Lower leg skin (tissue), 3 donors: ENCODE data around the gene LDB2.

Source experiments
- POLR2A ChIP-seq, 2 donors: fragments of 450-650 bp; IDR thresholded peaks; one replicate each; pipeline ENCODE4 v1.6.1; 2016 to 2017; ENCODE audit warnings: antibody characterized with exemption in 2 of 2, mild to moderate bottlenecking in 1 of 2, moderate library complexity in 1 of 2
- TF ChIP-seq, protein P1 (sequence below), 3 donors: fragments of 450-650 bp; IDR thresholded peaks; one replicate each; pipeline ENCODE4 v1.5.1; 2016; ENCODE audit warnings: antibody characterized with exemption in 3 of 3, mild to moderate bottlenecking in 3 of 3, moderate library complexity in 2 of 3

DNA sequence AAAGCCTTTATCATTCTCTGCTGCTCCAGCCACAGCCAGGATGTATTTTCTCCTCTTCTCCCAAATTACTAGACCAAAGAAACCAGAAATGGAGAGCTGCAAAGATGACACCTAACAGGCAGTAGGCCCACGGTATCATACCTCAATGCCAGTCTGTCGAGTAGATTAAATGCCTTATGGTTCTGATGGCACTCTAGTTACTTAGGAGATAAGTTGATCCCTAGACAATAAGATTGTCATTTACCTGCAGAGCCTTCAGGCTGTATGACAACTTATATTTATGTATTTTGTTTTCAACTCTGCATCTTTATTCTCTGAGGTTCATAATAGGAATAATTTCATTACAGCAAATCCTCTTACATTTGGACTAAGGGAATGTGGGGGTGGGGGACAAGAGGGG lies 262.1 kb downstream of the LDB2 start:
- TF ChIP-seq, protein P1, sequence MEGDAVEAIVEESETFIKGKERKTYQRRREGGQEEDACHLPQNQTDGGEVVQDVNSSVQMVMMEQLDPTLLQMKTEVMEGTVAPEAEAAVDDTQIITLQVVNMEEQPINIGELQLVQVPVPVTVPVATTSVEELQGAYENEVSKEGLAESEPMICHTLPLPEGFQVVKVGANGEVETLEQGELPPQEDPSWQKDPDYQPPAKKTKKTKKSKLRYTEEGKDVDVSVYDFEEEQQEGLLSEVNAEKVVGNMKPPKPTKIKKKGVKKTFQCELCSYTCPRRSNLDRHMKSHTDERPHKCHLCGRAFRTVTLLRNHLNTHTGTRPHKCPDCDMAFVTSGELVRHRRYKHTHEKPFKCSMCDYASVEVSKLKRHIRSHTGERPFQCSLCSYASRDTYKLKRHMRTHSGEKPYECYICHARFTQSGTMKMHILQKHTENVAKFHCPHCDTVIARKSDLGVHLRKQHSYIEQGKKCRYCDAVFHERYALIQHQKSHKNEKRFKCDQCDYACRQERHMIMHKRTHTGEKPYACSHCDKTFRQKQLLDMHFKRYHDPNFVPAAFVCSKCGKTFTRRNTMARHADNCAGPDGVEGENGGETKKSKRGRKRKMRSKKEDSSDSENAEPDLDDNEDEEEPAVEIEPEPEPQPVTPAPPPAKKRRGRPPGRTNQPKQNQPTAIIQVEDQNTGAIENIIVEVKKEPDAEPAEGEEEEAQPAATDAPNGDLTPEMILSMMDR (IDR thresholded peaks at IDR 0.05) = no peak
- no peak for TF ChIP-seq POLR2A (IDR thresholded peaks at IDR 0.05)
